GM23338 (cell line): Measurements from ENCODE around the gene DOCK4. TPM values are rescaled to one million over a fixed set of nuclear protein-coding genes. Genes with fewer than 3 reads are reported as not detected.

Experiments used
- ATAC-seq: fragments of 200-7000 bp; cut with Tn5 transposase; 3 replicates; pipeline ENCODE4 v1.9.1; 2020
- DNase-seq: peaks from one replicate; pipeline ENCODE4 v3.0.0-alpha.2; 2015; ENCODE audit warnings: low spot score
- H2AFZ ChIP-seq: fragments of 200-600 bp; sonication (generic); 2 replicates; pipeline ENCODE4 v1.8.0; 2016; ENCODE audit warnings: antibody characterized with exemption, mild to moderate bottlenecking, moderate library complexity
- H3F3A ChIP-seq: fragments of 200-600 bp; sonication (generic); replicated peaks from 2 replicates; pipeline ENCODE4 v1.8.0; 2017; ENCODE audit warnings: antibody characterized with exemption, mixed run types, low read depth
- H3K27ac ChIP-seq: fragments of 200-600 bp; sonication (generic); 2 replicates; pipeline ENCODE4 v1.6.1; 2016; ENCODE audit warnings: low read depth
- H3K27me3 ChIP-seq: fragments of 200-600 bp; sonication (generic); 2 replicates; pipeline ENCODE4 v1.8.0; 2016; ENCODE audit warnings: mild to moderate bottlenecking, mixed run types, moderate library complexity; ENCODE audit not compliant: insufficient read depth
- H3K36me3 ChIP-seq: fragments of 200-600 bp; sonication (generic); 2 replicates; pipeline ENCODE4 v1.8.0; 2016; ENCODE audit warnings: mild to moderate bottlenecking; ENCODE audit not compliant: insufficient read depth
- H3K4me1 ChIP-seq: fragments of 200-600 bp; sonication (generic); 2 replicates; pipeline ENCODE4 v1.8.0; 2016; ENCODE audit warnings: mild to moderate bottlenecking, moderate library complexity; ENCODE audit not compliant: insufficient read depth
- H3K4me2 ChIP-seq: fragments of 200-600 bp; sonication (generic); 2 replicates; pipeline ENCODE4 v1.7.1; 2017; ENCODE audit warnings: mixed run types
- H3K4me3 ChIP-seq: fragments of 200-600 bp; sonication (generic); 2 replicates; pipeline ENCODE4 v1.6.1; 2016; ENCODE audit warnings: mixed run types
- H3K79me2 ChIP-seq: fragments of 200-600 bp; sonication (generic); replicated peaks from 2 replicates; pipeline ENCODE4 v1.8.0; 2017; ENCODE audit warnings: mild to moderate bottlenecking; ENCODE audit not compliant: insufficient read depth
- H3K9me2 ChIP-seq: fragments of 200-600 bp; sonication (generic); 2 replicates; pipeline ENCODE4 v1.8.0; 2017; ENCODE audit not compliant: insufficient read depth
- H4K20me1 ChIP-seq: fragments of 200-600 bp; sonication (generic); replicated peaks from 2 replicates; pipeline ENCODE4 v1.8.0; 2017; ENCODE audit warnings: mild to moderate bottlenecking; ENCODE audit not compliant: insufficient read depth
- H3K27ac Mint-ChIP-seq: 2 replicates; pipeline ENCODE4 v1.8.0; 2020; ENCODE audit warnings: inconsistent platforms, mild to moderate bottlenecking, moderate library complexity, mixed read lengths
- H3K27me3 Mint-ChIP-seq: 3 replicates; pipeline ENCODE4 v1.8.0; 2022; ENCODE audit warnings: low read depth, mild to moderate bottlenecking, moderate library complexity, mixed read lengths, inconsistent platforms; ENCODE audit not compliant: insufficient read depth, poor library complexity
- H3K36me3 Mint-ChIP-seq: 3 replicates; pipeline ENCODE4 v1.8.0; 2021; ENCODE audit warnings: low read depth, mild to moderate bottlenecking, inconsistent platforms, moderate library complexity, mixed read lengths
- H3K4me1 Mint-ChIP-seq: 3 replicates; pipeline ENCODE4 v1.8.0; 2020; ENCODE audit warnings: mild to moderate bottlenecking, inconsistent platforms, mixed read lengths
- H3K4me3 Mint-ChIP-seq: 3 replicates; pipeline ENCODE4 v1.8.0; 2021; ENCODE audit warnings: moderate library complexity, mild to moderate bottlenecking, inconsistent platforms, mixed read lengths
- H3K9me3 Mint-ChIP-seq: 3 replicates; pipeline ENCODE4 v1.8.0; 2020; ENCODE audit warnings: moderate library complexity, mild to moderate bottlenecking, inconsistent platforms, mixed read lengths
- CREB1 ChIP-seq: fragments of 250-450 bp; sonication (Bioruptor Pico); IDR thresholded peaks from 2 replicates; pipeline ENCODE4 v1.5.0; 2020; ENCODE audit warnings: low read depth, mild to moderate bottlenecking, moderate library complexity
- EZH2 ChIP-seq: fragments of 200-600 bp; sonication (generic); IDR thresholded peaks from one replicate; pipeline ENCODE4 v1.8.0; 2017; ENCODE audit warnings: antibody characterized with exemption, mild to moderate bottlenecking, low read depth; ENCODE audit not compliant: unreplicated experiment
- JUNB ChIP-seq: IDR thresholded peaks from one replicate; pipeline ENCODE4 v1.6.1; 2016; ENCODE audit warnings: antibody characterized with exemption; ENCODE audit not compliant: unreplicated experiment
- NANOG ChIP-seq: IDR thresholded peaks from 2 replicates; pipeline ENCODE4 v1.6.1; 2016; ENCODE audit warnings: antibody characterized with exemption, borderline replicate concordance
- POLR2AphosphoS5 ChIP-seq: IDR thresholded peaks from 2 replicates; pipeline ENCODE4 v1.6.1; 2016; ENCODE audit warnings: antibody characterized with exemption, low read depth
- STAT1 ChIP-seq: IDR thresholded peaks from one replicate; pipeline ENCODE4 v1.6.1; 2016; ENCODE audit warnings: antibody characterized with exemption; ENCODE audit not compliant: unreplicated experiment
- ZNF331 ChIP-seq: fragments of 250-450 bp; sonication (Bioruptor Pico); IDR thresholded peaks from 2 replicates; pipeline ENCODE4 v1.5.0; 2020; ENCODE audit warnings: low read depth, mild to moderate bottlenecking, moderate library complexity
- polyA plus RNA-seq: library from polyadenylated mRNA; unstranded; fragments of >200 nt; fragmentation: Nextera tagmentation; extraction: Ambion mirVana; gene quantifications from 2 replicates; pipeline ENCODE4 v1.2.1, GENCODE V29; 2016
- total RNA-seq: library from RNA; depleted of rRNA; stranded (reverse); fragments of >200 nt; shearing (Covaris generic); gene quantifications from 2 replicates; pipeline ENCODE4 v1.2.3, GENCODE V29; 2014
- TF ChIP-seq, protein P1 (sequence below), 2 experiments: fragments of 200-600 bp in 1 of 2; sonication (generic) in 1 of 2; conservative IDR thresholded peaks; 2 replicates each; pipeline versions ENCODE4 v1.5.1 to v1.6.1; 2016 to 2017; ENCODE audit warnings: antibody characterized with exemption in 2 of 2, low read depth in 2 of 2, mild to moderate bottlenecking in 2 of 2, moderate library complexity in 1 of 2
- TF ChIP-seq, protein P2 (sequence below): fragments of 250-450 bp; sonication (Bioruptor Pico); IDR thresholded peaks from 2 replicates; pipeline ENCODE4 v1.5.0; 2020; ENCODE audit warnings: mild to moderate bottlenecking, moderate library complexity
- TF ChIP-seq, protein P3 (sequence below): IDR thresholded peaks from 2 replicates; pipeline ENCODE4 v1.6.1; 2016; ENCODE audit warnings: antibody characterized with exemption
- TF ChIP-seq, protein P4 (sequence below): IDR thresholded peaks from one replicate; pipeline ENCODE4 v1.6.1; 2018; ENCODE audit warnings: antibody characterized with exemption; ENCODE audit not compliant: unreplicated experiment

DOCK4 gene
- total and polyA plus RNA-seq, 2 experiments from 2014 or later: 6.3 to 33.8 TPM

DNA sequence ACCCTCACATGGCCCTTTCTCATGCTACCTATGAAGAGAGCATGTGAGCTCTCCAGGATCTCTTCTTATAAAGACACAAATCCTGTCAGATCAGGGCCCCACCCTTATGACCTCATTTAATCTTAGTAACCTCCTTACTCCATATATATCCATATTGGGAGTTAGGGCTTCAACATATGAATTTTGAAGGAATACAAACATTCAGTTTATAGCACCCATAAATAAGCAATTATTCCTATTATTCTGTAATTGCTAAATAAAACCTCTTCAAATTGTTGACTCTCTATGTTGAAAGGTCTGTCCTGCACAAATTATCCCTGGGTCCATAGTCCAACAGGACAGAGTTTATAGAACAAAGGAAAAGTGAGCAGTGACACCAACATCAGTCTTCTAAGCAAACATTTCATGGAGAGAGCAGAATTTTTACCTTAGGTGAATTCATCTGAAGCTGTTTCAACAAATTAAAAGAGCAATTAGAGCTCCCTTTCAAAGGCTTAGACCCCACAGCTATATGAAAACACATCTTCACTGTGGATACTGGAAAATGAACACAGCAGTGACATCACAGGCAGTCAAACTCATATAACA, 12.2 kb downstream of the DOCK4 start:
- H3K36me3 Mint-ChIP-seq: no peaks in the 10 kb centered on the region; the same call in 2 of the 3 replicates
- H4K20me1 ChIP-seq: peaks cover 3% of the 10 kb centered on the region; the same call in 1 of the 2 replicates
- H3K4me3 ChIP-seq: no peak overlapping the region
- peaks cover 97% of the 10 kb centered on the region for H3K79me2 ChIP-seq
- no peak for TF ChIP-seq STAT1
- no peak for TF ChIP-seq POLR2AphosphoS5
- TF ChIP-seq, protein P1, sequence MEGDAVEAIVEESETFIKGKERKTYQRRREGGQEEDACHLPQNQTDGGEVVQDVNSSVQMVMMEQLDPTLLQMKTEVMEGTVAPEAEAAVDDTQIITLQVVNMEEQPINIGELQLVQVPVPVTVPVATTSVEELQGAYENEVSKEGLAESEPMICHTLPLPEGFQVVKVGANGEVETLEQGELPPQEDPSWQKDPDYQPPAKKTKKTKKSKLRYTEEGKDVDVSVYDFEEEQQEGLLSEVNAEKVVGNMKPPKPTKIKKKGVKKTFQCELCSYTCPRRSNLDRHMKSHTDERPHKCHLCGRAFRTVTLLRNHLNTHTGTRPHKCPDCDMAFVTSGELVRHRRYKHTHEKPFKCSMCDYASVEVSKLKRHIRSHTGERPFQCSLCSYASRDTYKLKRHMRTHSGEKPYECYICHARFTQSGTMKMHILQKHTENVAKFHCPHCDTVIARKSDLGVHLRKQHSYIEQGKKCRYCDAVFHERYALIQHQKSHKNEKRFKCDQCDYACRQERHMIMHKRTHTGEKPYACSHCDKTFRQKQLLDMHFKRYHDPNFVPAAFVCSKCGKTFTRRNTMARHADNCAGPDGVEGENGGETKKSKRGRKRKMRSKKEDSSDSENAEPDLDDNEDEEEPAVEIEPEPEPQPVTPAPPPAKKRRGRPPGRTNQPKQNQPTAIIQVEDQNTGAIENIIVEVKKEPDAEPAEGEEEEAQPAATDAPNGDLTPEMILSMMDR (conservative IDR thresholded peaks at IDR 0.05; ENCODE audit: low read depth in 2 of 2): no peak
- TF ChIP-seq, protein P2, sequence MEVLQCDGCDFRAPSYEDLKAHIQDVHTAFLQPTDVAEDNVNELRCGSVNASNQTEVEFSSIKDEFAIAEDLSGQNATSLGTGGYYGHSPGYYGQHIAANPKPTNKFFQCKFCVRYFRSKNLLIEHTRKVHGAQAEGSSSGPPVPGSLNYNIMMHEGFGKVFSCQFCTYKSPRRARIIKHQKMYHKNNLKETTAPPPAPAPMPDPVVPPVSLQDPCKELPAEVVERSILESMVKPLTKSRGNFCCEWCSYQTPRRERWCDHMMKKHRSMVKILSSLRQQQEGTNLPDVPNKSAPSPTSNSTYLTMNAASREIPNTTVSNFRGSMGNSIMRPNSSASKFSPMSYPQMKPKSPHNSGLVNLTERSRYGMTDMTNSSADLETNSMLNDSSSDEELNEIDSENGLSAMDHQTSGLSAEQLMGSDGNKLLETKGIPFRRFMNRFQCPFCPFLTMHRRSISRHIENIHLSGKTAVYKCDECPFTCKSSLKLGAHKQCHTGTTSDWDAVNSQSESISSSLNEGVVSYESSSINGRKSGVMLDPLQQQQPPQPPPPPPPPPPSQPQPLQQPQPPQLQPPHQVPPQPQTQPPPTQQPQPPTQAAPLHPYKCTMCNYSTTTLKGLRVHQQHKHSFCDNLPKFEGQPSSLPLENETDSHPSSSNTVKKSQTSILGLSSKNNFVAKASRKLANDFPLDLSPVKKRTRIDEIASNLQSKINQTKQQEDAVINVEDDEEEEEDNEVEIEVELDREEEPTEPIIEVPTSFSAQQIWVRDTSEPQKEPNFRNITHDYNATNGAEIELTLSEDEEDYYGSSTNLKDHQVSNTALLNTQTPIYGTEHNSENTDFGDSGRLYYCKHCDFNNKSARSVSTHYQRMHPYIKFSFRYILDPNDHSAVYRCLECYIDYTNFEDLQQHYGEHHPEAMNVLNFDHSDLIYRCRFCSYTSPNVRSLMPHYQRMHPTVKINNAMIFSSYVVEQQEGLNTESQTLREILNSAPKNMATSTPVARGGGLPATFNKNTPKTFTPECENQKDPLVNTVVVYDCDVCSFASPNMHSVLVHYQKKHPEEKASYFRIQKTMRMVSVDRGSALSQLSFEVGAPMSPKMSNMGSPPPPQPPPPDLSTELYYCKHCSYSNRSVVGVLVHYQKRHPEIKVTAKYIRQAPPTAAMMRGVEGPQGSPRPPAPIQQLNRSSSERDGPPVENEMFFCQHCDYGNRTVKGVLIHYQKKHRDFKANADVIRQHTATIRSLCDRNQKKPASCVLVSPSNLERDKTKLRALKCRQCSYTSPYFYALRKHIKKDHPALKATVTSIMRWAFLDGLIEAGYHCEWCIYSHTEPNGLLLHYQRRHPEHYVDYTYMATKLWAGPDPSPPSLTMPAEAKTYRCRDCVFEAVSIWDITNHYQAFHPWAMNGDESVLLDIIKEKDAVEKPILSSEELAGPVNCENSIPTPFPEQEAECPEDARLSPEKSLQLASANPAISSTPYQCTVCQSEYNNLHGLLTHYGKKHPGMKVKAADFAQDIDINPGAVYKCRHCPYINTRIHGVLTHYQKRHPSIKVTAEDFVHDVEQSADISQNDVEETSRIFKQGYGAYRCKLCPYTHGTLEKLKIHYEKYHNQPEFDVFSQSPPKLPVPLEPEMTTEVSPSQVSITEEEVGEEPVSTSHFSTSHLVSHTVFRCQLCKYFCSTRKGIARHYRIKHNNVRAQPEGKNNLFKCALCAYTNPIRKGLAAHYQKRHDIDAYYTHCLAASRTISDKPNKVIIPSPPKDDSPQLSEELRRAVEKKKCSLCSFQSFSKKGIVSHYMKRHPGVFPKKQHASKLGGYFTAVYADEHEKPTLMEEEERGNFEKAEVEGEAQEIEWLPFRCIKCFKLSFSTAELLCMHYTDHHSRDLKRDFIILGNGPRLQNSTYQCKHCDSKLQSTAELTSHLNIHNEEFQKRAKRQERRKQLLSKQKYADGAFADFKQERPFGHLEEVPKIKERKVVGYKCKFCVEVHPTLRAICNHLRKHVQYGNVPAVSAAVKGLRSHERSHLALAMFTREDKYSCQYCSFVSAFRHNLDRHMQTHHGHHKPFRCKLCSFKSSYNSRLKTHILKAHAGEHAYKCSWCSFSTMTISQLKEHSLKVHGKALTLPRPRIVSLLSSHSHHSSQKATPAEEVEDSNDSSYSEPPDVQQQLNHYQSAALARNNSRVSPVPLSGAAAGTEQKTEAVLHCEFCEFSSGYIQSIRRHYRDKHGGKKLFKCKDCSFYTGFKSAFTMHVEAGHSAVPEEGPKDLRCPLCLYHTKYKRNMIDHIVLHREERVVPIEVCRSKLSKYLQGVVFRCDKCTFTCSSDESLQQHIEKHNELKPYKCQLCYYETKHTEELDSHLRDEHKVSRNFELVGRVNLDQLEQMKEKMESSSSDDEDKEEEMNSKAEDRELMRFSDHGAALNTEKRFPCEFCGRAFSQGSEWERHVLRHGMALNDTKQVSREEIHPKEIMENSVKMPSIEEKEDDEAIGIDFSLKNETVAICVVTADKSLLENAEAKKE (CRISPR knock-in tag): no peak
- no peak for TF ChIP-seq EZH2
- TF ChIP-seq, protein P3, sequence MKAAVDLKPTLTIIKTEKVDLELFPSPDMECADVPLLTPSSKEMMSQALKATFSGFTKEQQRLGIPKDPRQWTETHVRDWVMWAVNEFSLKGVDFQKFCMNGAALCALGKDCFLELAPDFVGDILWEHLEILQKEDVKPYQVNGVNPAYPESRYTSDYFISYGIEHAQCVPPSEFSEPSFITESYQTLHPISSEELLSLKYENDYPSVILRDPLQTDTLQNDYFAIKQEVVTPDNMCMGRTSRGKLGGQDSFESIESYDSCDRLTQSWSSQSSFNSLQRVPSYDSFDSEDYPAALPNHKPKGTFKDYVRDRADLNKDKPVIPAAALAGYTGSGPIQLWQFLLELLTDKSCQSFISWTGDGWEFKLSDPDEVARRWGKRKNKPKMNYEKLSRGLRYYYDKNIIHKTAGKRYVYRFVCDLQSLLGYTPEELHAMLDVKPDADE: no peak
- no peak for TF ChIP-seq JUNB
- no peak for TF ChIP-seq NANOG
- no peak for TF ChIP-seq ZNF331 (CRISPR knock-in tag)
- TF ChIP-seq, protein P4, sequence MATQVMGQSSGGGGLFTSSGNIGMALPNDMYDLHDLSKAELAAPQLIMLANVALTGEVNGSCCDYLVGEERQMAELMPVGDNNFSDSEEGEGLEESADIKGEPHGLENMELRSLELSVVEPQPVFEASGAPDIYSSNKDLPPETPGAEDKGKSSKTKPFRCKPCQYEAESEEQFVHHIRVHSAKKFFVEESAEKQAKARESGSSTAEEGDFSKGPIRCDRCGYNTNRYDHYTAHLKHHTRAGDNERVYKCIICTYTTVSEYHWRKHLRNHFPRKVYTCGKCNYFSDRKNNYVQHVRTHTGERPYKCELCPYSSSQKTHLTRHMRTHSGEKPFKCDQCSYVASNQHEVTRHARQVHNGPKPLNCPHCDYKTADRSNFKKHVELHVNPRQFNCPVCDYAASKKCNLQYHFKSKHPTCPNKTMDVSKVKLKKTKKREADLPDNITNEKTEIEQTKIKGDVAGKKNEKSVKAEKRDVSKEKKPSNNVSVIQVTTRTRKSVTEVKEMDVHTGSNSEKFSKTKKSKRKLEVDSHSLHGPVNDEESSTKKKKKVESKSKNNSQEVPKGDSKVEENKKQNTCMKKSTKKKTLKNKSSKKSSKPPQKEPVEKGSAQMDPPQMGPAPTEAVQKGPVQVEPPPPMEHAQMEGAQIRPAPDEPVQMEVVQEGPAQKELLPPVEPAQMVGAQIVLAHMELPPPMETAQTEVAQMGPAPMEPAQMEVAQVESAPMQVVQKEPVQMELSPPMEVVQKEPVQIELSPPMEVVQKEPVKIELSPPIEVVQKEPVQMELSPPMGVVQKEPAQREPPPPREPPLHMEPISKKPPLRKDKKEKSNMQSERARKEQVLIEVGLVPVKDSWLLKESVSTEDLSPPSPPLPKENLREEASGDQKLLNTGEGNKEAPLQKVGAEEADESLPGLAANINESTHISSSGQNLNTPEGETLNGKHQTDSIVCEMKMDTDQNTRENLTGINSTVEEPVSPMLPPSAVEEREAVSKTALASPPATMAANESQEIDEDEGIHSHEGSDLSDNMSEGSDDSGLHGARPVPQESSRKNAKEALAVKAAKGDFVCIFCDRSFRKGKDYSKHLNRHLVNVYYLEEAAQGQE: no peak
- no peak for TF ChIP-seq CREB1 (CRISPR knock-in tag)
- H3K27me3 Mint-ChIP-seq: peaks cover 3% of the 10 kb centered on the region
- H3K4me1 Mint-ChIP-seq: peaks cover 37% of the 10 kb centered on the region
- no peak for DNase-seq
- H3K27ac Mint-ChIP-seq: peak overlapping the region; percentile 50; the same call in 1 of the 2 replicates
- no peaks in the 10 kb centered on the region for H3K36me3 ChIP-seq
- no peak overlapping the region for H3K27ac ChIP-seq
- H3K4me3 Mint-ChIP-seq: no peak overlapping the region
- H3K4me1 ChIP-seq: peaks cover 13% of the 10 kb centered on the region; the same call in 1 of the 2 replicates
- no peaks in the 10 kb centered on the region for H3K9me3 Mint-ChIP-seq
- no peak overlapping the region for H2AFZ ChIP-seq
- no peaks in the 10 kb centered on the region for H3F3A ChIP-seq
- no peaks in the 10 kb centered on the region for H3K27me3 ChIP-seq
- H3K9me2 ChIP-seq: no peaks in the 10 kb centered on the region
- H3K4me2 ChIP-seq: no peak overlapping the region
- ATAC-seq: no peak
